ENCODE measurements around the gene TIMM23B.
"Not testable (repeated sequence)": the region's sequence is repeated elsewhere in the genome, so short reads cannot be mapped to it uniquely, and the experiment has no call there.

DNA sequence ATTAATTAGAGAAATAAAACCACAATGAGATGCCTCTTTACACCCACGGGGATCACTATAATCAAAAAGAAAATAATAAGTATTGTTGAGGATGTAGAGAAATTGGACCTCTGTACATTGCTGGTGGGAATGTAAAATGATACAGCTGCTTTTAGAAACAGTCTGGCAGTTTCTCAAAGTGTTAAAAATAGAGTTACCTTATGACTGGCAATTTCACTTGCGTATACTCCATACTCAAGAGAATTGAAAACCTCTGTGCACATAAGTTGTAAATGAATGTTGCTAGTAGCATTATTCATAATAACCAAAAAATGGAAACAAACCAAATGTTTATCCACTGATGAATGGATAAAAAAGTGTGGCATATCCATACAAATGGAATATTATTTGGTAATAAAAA is 6.3 kb downstream of the TIMM23B start:
- not testable (repeated sequence) for TF ChIP-seq ZNF585B (tag by site-specific recombination; IDR thresholded peaks at IDR 0.05)
- TF ChIP-seq, protein P1, sequence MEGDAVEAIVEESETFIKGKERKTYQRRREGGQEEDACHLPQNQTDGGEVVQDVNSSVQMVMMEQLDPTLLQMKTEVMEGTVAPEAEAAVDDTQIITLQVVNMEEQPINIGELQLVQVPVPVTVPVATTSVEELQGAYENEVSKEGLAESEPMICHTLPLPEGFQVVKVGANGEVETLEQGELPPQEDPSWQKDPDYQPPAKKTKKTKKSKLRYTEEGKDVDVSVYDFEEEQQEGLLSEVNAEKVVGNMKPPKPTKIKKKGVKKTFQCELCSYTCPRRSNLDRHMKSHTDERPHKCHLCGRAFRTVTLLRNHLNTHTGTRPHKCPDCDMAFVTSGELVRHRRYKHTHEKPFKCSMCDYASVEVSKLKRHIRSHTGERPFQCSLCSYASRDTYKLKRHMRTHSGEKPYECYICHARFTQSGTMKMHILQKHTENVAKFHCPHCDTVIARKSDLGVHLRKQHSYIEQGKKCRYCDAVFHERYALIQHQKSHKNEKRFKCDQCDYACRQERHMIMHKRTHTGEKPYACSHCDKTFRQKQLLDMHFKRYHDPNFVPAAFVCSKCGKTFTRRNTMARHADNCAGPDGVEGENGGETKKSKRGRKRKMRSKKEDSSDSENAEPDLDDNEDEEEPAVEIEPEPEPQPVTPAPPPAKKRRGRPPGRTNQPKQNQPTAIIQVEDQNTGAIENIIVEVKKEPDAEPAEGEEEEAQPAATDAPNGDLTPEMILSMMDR (tag by site-specific recombination; IDR thresholded peaks at IDR 0.05): not testable (repeated sequence)

Measured in HEK293 (cell line).